Measurements from ENCODE around the gene MAN2A2.

The MAN2A2 gene

DNA sequence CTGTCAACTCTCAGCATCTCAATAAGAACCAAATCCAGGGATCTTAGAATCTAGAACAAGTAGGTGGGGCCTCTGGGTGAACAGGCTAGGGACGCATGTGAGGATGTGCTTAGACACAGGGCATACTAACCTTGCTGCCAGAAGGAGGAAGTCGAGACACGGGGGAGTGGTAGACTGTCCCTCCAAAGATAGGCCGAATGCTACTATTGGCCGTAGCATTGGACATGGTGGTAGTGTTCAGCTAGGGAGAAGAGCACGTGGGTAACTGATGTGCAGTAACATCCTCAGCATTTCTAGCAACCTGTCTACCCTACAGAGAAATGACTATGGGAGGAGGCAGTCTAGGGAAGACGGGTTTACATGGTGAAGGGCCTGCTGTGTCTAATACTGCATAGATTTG is 67.2 kb downstream of the MAN2A2 start:
- DNase-seq, result no peak

DNA sequence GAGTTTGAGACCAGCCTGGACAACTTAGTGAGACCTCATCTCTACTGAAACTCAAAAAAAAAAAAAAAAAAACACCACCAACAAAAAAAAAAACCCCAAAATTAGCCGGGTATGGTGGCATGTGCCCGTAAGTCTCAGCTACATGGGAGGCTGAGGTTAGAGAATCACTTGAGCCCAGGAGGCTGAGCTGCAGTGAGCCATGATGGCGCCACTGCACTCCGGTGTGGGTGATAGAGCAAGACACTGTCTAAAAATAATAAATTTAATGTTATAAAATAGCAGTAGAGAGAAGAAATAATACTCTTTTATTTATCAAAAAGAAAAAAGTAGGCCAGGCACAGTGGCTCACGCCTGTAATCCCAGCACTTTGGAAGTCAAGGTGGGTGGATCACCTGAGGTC is 69.0 kb downstream of the MAN2A2 start:
- DNase-seq, result no peak
